Mucosa of descending colon (tissue), 3 donors: ENCODE results near the gene CFAP70. TPM values are rescaled to one million over a fixed set of nuclear protein-coding genes. Genes with fewer than 3 reads are reported as not detected.

ENCODE experiments used
- ATAC-seq: fragments of 200-7000 bp; cut with Tn5 transposase; one replicate; pipeline ENCODE4 v1.9.1; 2020; ENCODE audit warnings: mild to moderate bottlenecking, moderate library complexity
- DNase-seq, 3 donors: peaks; one replicate each; pipeline ENCODE4 v3.0.0-alpha.2; 2020
- H3K36me3 ChIP-seq: fragments of 200-600 bp; one replicate; pipeline ENCODE4 v1.8.0; 2021; ENCODE audit warnings: low read depth, mild to moderate bottlenecking
- H3K4me1 ChIP-seq: fragments of 200-600 bp; one replicate; pipeline ENCODE4 v1.8.0; 2021; ENCODE audit warnings: low read depth, mild to moderate bottlenecking
- H3K4me3 ChIP-seq: fragments of 200-600 bp; one replicate; pipeline ENCODE4 v1.8.0; 2021; ENCODE audit warnings: mild to moderate bottlenecking
- H3K9me3 ChIP-seq: fragments of 200-600 bp; one replicate; pipeline ENCODE4 v1.8.0; 2021; ENCODE audit warnings: mild to moderate bottlenecking
- CTCF ChIP-seq: fragments of 200-600 bp; IDR thresholded peaks from one replicate; pipeline ENCODE4 v1.8.0; 2022; ENCODE audit warnings: antibody characterized with exemption, mild to moderate bottlenecking
- intact Hi-C, 2 donors: fragments of 100-400 bp; cut with DNase I in 1 of 2; cut with micrococcal nuclease in 1 of 2; formaldehyde crosslinking; loops; one replicate each; pipeline versions ENCODE4 v1.11.0 to v1.11.1; 2022; cut with DNase I, micrococcal nuclease
- total RNA-seq, 3 donors: library from RNA; stranded (reverse); fragmentation: NEBNext Ultra II Directional in 2 of 3; extraction: Animal tissue kit (Norgen Biotek cat#: 25700) in 2 of 3; gene quantifications; one replicate each; pipeline versions ENCODE4 v1.2.1 to v1.2.4, GENCODE V29; 2021 to 2023
- donor health status: DM: no; HTN: no; CAD: no; lungs with moderate emphysema.
- donor health status: DM: no; HTN: no; CAD: no.
- donor health status: DM: no; HTN: yes; CAD: no.

Gene CFAP70
- total RNA-seq, 3 donors from 2014 or later: 0.94 to 2.0 (median 1.2) TPM

GRCh38 chr10:73210395-73211105 is 148.1 kb downstream of the CFAP70 start:
- no peaks in the 10 kb centered on the region for H3K4me1 ChIP-seq
- no peaks in the 10 kb centered on the region for H3K9me3 ChIP-seq
- H3K4me3 ChIP-seq: no peak overlapping the region
- H3K36me3 ChIP-seq: peaks cover 4% of the 10 kb centered on the region
- DNase-seq (no peak), ATAC-seq (no peak)
- no peak for TF ChIP-seq CTCF
- intact Hi-C loops: no loop called here

- intact Hi-C loops: no loop called here
- Histone ChIP-seq H3K4me1 (no peaks in the 10 kb centered on the region), H3K9me3 (no peaks in the 10 kb centered on the region), H3K4me3 (no peak overlapping the region), H3K36me3 (peaks cover 4% of the 10 kb centered on the region)
- DNase-seq (no peak), ATAC-seq (no peak)
- no peak for TF ChIP-seq CTCF
These were observed 149.0 kb downstream of the CFAP70 start for GRCh38 chr10:73209705-73210104.

GRCh38 chr10:73207883-73208282 is 150.8 kb downstream of the CFAP70 start:
- intact Hi-C loops: no loop called here
- Histone ChIP-seq H3K36me3 (peaks cover 4% of the 10 kb centered on the region), H3K4me1 (no peaks in the 10 kb centered on the region), H3K9me3 (no peaks in the 10 kb centered on the region), H3K4me3 (no peak overlapping the region)
- ATAC-seq (no peak), DNase-seq (no peak)
- no peak for TF ChIP-seq CTCF

GRCh38 chr10:73206385-73206784 is 152.3 kb downstream of the CFAP70 start:
- ATAC-seq (no peak), DNase-seq (no peak)
- H3K9me3 ChIP-seq: no peaks in the 10 kb centered on the region
- peaks cover 4% of the 10 kb centered on the region for H3K36me3 ChIP-seq
- intact Hi-C loops: no loop called here
- no peak for TF ChIP-seq CTCF
- no peak overlapping the region for H3K4me3 ChIP-seq
- no peaks in the 10 kb centered on the region for H3K4me1 ChIP-seq

- no peaks in the 10 kb centered on the region for H3K4me1 ChIP-seq
- intact Hi-C loops: no loop called here
- no peak for ATAC-seq
- peaks cover 4% of the 10 kb centered on the region for H3K36me3 ChIP-seq
- H3K9me3 ChIP-seq: no peaks in the 10 kb centered on the region
- TF ChIP-seq CTCF: no peak
- no peak overlapping the region for H3K4me3 ChIP-seq
- DNase-seq: no peak
These were observed 152.8 kb downstream of the CFAP70 start for GRCh38 chr10:73205890-73206289.

GRCh38 chr10:73205081-73205480 is 153.6 kb downstream of the CFAP70 start:
- ATAC-seq (no peak), DNase-seq (no peak)
- no peaks in the 10 kb centered on the region for H3K9me3 ChIP-seq
- no peaks in the 10 kb centered on the region for H3K4me1 ChIP-seq
- TF ChIP-seq CTCF: no peak
- peaks cover 4% of the 10 kb centered on the region for H3K36me3 ChIP-seq
- intact Hi-C loops: no loop called here
- no peak overlapping the region for H3K4me3 ChIP-seq
